Endodermal cell (in vitro differentiated cells): ENCODE data around the gene VENTX. TPM values are rescaled to one million over a fixed set of nuclear protein-coding genes. Genes with fewer than 3 reads are reported as not detected.

Experiments used
- DNase-seq: peaks from one replicate; pipeline ENCODE4 v3.0.0-alpha.2; 2017
- H3K27ac ChIP-seq: 2 replicates; pipeline ENCODE4 v1.5.1; 2013; ENCODE audit warnings: mild to moderate bottlenecking, low read depth, low read length, moderate library complexity
- H3K27me3 ChIP-seq: 2 replicates; pipeline ENCODE4 v1.6.1; 2013; ENCODE audit warnings: mild to moderate bottlenecking, low read length, moderate library complexity; ENCODE audit not compliant: insufficient read depth, control insufficient read depth, poor library complexity, severe bottlenecking
- H3K36me3 ChIP-seq: 2 replicates; pipeline ENCODE4 v1.7.0; 2013; ENCODE audit warnings: mild to moderate bottlenecking, low read length, moderate library complexity; ENCODE audit not compliant: control insufficient read depth, insufficient read depth
- H3K4me1 ChIP-seq: one replicate; pipeline ENCODE4 v1.7.0; 2013; ENCODE audit warnings: low read length; ENCODE audit not compliant: control insufficient read depth, insufficient read depth
- H3K4me3 ChIP-seq: 2 replicates; pipeline ENCODE4 v1.5.1; 2013; ENCODE audit warnings: mild to moderate bottlenecking, low read length, moderate library complexity
- H3K9ac ChIP-seq: 2 replicates; pipeline ENCODE4 v1.6.1; 2013; ENCODE audit warnings: mild to moderate bottlenecking, low read length, moderate library complexity; ENCODE audit not compliant: poor library complexity, severe bottlenecking; ENCODE audit errors: extremely low read depth
- H3K9me3 ChIP-seq: 2 replicates; pipeline ENCODE4 v1.6.1; 2013; ENCODE audit warnings: mild to moderate bottlenecking, low read length, moderate library complexity; ENCODE audit not compliant: control insufficient read depth
- H3K27ac Mint-ChIP-seq: 2 replicates; pipeline ENCODE4 v1.8.0; 2020; ENCODE audit warnings: mixed read lengths
- H3K27me3 Mint-ChIP-seq: 2 replicates; pipeline ENCODE4 v1.8.0; 2021; ENCODE audit warnings: mild to moderate bottlenecking, mixed read lengths; ENCODE audit not compliant: insufficient read depth
- H3K36me3 Mint-ChIP-seq: 2 replicates; pipeline ENCODE4 v1.8.0; 2020; ENCODE audit warnings: low read depth, mixed read lengths
- H3K4me1 Mint-ChIP-seq: 2 replicates; pipeline ENCODE4 v1.8.0; 2020; ENCODE audit warnings: mixed read lengths
- H3K4me3 Mint-ChIP-seq: 2 replicates; pipeline ENCODE4 v1.8.0; 2020; ENCODE audit warnings: mild to moderate bottlenecking, moderate library complexity, mixed read lengths
- H3K9me3 Mint-ChIP-seq: 2 replicates; pipeline ENCODE4 v1.8.0; 2020; ENCODE audit warnings: mild to moderate bottlenecking, mixed read lengths
- WGBS, 2 experiments: methylation state at CpG; one replicate each; pipeline versions ENCODE4 v1.1.5 to v1.1.7; 2013; ENCODE audit warnings: missing lambda C conversion rate in 2 of 2, mixed read lengths in 1 of 2; ENCODE audit not compliant: insufficient coverage in 1 of 2, insufficient read length in 1 of 2; 5-methylcytosine and 5-hydroxymethylcytosine counted together
- total RNA-seq, 2 donors: library from RNA; stranded (reverse); fragmentation: NEBNext Ultra II Directional in 1 of 2; extraction: Animal tissue kit (Norgen Biotek cat#: 25700) in 1 of 2; gene quantifications; 2 replicates in 1 of 2; 3 replicates in 1 of 2; pipeline ENCODE4 v1.2.1, GENCODE V29; 2021
- TF ChIP-seq, protein P1 (sequence below): fragments of 200-600 bp; sonication (generic); conservative IDR thresholded peaks from 2 replicates; pipeline ENCODE4 v1.5.0; 2021; ENCODE audit warnings: antibody characterized with exemption, mild to moderate bottlenecking

VENTX gene
- total RNA-seq, 2 donors from 2014 or later: 5.5 to 14.2 TPM

DNA sequence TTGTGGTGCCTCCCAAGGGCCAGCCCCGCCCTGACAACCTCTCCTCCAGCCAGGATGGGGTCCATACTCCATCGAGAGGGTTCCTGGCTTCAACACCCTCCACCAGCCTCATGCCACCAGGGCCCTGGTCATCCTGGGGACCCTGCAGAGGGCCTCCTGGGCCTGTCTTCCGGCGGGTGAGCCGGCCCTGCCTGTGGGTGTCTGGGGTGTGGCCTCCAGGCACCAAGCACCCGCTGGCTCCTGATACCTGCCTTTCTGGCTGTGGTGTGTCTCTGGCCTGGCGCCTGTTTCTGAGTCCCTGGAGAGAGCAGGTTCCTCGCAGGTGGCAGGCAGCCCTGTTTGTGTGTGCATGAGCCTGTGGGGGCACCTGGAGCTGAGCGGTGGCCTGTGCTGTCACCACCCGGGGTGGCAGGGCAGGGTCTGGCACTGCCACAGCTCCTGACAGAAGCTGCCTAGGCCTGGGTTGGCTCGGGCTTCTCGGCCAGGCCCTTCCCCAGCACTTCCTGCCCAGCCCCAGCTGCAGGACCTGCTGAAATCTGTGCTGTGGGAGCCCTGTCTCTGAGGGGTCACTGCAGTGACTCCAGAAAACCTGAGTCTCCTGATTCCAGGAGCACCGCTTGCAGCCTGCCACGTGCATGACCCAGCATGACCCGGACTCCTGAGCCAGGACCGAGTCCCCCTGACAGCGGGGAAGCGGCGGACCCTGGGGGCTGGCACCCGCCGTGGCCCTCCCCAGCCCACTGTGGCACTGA is 20.6 kb downstream of the VENTX start:
- peaks cover 28% of the 10 kb centered on the region for H3K27me3 Mint-ChIP-seq
- WGBS, 2 experiments: 90 to 91% methylated on average over 8 to 21 of the region's 21 CpGs
- Histone ChIP-seq H3K4me3 (no peak overlapping the region), H3K27ac (no peak overlapping the region), H3K9me3 (no peaks in the 10 kb centered on the region), H3K36me3 (no peaks in the 10 kb centered on the region), H3K9ac (no peak overlapping the region), H3K27me3 (peaks cover 11% of the 10 kb centered on the region), H3K4me1 (peaks cover 3% of the 10 kb centered on the region)
- TF ChIP-seq, protein P1, sequence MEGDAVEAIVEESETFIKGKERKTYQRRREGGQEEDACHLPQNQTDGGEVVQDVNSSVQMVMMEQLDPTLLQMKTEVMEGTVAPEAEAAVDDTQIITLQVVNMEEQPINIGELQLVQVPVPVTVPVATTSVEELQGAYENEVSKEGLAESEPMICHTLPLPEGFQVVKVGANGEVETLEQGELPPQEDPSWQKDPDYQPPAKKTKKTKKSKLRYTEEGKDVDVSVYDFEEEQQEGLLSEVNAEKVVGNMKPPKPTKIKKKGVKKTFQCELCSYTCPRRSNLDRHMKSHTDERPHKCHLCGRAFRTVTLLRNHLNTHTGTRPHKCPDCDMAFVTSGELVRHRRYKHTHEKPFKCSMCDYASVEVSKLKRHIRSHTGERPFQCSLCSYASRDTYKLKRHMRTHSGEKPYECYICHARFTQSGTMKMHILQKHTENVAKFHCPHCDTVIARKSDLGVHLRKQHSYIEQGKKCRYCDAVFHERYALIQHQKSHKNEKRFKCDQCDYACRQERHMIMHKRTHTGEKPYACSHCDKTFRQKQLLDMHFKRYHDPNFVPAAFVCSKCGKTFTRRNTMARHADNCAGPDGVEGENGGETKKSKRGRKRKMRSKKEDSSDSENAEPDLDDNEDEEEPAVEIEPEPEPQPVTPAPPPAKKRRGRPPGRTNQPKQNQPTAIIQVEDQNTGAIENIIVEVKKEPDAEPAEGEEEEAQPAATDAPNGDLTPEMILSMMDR: no peak
- H3K4me3 Mint-ChIP-seq: peak overlapping the region; percentile 56
- peak; percentile 64 for DNase-seq
- no peaks in the 10 kb centered on the region for H3K36me3 Mint-ChIP-seq
- no peak overlapping the region for H3K27ac Mint-ChIP-seq
- no peaks in the 10 kb centered on the region for H3K9me3 Mint-ChIP-seq
- H3K4me1 Mint-ChIP-seq: peaks cover 7% of the 10 kb centered on the region

DNA sequence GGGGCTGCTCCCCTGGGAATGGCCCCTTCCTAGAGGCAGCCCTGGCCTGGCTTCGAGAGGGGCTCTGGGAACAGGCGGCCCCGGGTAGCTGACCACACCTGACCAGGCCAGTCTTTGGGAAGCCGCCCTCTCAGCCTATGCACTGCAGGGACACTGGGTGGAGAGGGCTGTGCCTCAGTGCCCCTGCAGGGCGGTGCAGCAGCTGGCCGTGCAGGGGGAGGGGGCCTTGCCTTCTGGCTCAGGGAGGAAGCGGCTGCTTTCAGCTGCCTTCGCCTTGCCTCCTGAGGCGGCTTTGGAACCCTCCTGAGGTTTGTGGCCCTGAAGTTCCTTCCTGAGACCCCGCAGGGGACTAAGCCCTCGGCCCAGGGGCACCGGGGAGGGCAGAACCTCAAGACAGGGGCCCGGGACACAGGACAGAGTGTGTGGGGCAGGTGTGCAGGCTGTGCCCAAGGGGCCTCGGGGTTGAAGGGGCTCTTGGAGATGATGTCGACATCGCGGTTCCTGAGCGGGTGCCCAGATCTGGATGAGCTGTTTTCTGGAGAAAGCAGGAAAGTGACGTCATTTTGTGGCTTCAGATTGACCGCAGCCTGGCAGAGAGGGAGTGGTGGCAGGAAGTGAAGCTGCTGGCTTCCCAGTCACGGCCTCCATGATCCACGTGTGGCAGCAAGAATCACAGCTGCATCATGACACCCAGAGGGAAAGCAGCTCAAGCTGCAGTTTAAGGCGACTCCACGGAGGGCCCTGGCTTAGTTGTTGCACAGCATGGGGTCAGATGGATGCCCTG is 21.4 kb downstream of the VENTX start:
- H3K9me3 ChIP-seq: no peaks in the 10 kb centered on the region
- H3K4me3 Mint-ChIP-seq: no peak overlapping the region
- peaks cover 36% of the 10 kb centered on the region for H3K27me3 Mint-ChIP-seq
- no peaks in the 10 kb centered on the region for H3K36me3 ChIP-seq
- WGBS, 2 experiments: 87 to 88% methylated on average over 16 to 24 of the region's 24 CpGs
- TF ChIP-seq, protein P1: no peak
- H3K9ac ChIP-seq: no peak overlapping the region
- peaks cover 7% of the 10 kb centered on the region for H3K4me1 Mint-ChIP-seq
- H3K9me3 Mint-ChIP-seq: no peaks in the 10 kb centered on the region
- no peak overlapping the region for H3K27ac Mint-ChIP-seq
- DNase-seq: no peak
- H3K4me1 ChIP-seq: peaks cover 3% of the 10 kb centered on the region
- H3K27me3 ChIP-seq: peaks cover 16% of the 10 kb centered on the region
- H3K27ac ChIP-seq: no peak overlapping the region
- no peaks in the 10 kb centered on the region for H3K36me3 Mint-ChIP-seq
- no peak overlapping the region for H3K4me3 ChIP-seq

- no peak overlapping the region for H3K9ac ChIP-seq
- TF ChIP-seq, protein P1: no peak
- no peak overlapping the region for H3K27ac ChIP-seq
- Mint-ChIP-seq H3K27me3 (peaks cover 42% of the 10 kb centered on the region), H3K27ac (no peak overlapping the region), H3K4me1 (peaks cover 7% of the 10 kb centered on the region), H3K36me3 (no peaks in the 10 kb centered on the region), H3K9me3 (no peaks in the 10 kb centered on the region), H3K4me3 (peak overlapping the region; percentile 56)
- DNase-seq: no peak
- WGBS, 2 experiments: 83 to 90% methylated on average over 11 to 12 of the region's 12 CpGs
- no peaks in the 10 kb centered on the region for H3K9me3 ChIP-seq
- peaks cover 16% of the 10 kb centered on the region for H3K27me3 ChIP-seq
- H3K4me3 ChIP-seq: no peak overlapping the region
- peaks cover 3% of the 10 kb centered on the region for H3K4me1 ChIP-seq
- H3K36me3 ChIP-seq: no peaks in the 10 kb centered on the region
Observed at GRCh38 chr10:133259602-133259989, 21.9 kb downstream of the VENTX start.
